GM06990 (cell line): Measurements from ENCODE around the gene BAZ1B.
"Not testable (repeated sequence)": the region's sequence is repeated elsewhere in the genome, so short reads cannot be mapped to it uniquely, and the experiment has no call there.

ENCODE experiments used
- DNase-seq: peaks from one replicate; pipeline ENCODE4 v3.0.0-alpha.2; 2011; ENCODE audit not compliant: insufficient read length; ENCODE audit errors: extremely low read depth
- H3K27me3 ChIP-seq: replicated peaks from 2 replicates; pipeline ENCODE4 v1.6.0; 2011; ENCODE audit warnings: low read length; ENCODE audit not compliant: control insufficient read depth, insufficient read depth
- H3K36me3 ChIP-seq: 2 replicates; pipeline ENCODE4 v1.5.1; 2011; ENCODE audit warnings: low read length; ENCODE audit not compliant: control insufficient read depth, insufficient read depth
- H3K4me3 ChIP-seq: replicated peaks from 2 replicates; pipeline ENCODE4 v1.5.1; 2011; ENCODE audit warnings: low read depth, mild to moderate bottlenecking, control low read depth, low read length
- CTCF ChIP-seq: IDR thresholded peaks from 2 replicates; pipeline ENCODE4 v1.5.1; 2011; ENCODE audit warnings: low read length, control low read depth, mild to moderate bottlenecking, inconsistent platforms; ENCODE audit not compliant: insufficient read depth, poor library complexity, severe bottlenecking

Gene BAZ1B

DNA sequence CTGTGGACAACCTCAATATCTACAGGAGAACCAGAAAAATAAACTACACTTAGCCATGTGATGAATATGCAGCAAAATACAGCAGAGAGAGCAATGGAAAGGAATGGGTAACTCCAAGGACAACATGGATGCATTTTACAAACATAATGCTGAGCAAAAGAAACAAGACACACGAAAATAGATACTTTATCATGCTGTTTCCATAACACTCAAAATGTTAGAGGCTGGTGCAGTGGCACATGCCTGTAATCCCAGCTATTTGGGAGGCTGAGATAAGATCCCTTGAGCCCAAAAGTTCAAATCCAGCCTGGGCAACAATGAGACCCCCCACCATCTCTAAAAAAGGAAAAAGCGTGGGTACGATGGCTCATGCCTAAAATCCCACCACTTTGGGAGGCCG lies 27.1 kb upstream of the BAZ1B start:
- DNase-seq, result no peak
- Histone ChIP-seq H3K27me3 (no peaks in the 10 kb centered on the region), H3K36me3 (peaks cover 9% of the 10 kb centered on the region), H3K4me3 (no peak overlapping the region)
- TF ChIP-seq CTCF, result no peak

- no peak overlapping the region for H3K4me3 ChIP-seq
- no peak for TF ChIP-seq CTCF
- H3K36me3 ChIP-seq, result peaks cover 12% of the 10 kb centered on the region
- no peaks in the 10 kb centered on the region for H3K27me3 ChIP-seq
- no peak for DNase-seq
Observed at GRCh38 chr7:73547841-73548240, 25.7 kb upstream of the BAZ1B start.

- TF ChIP-seq CTCF, result no peak
- Histone ChIP-seq H3K27me3 (no peaks in the 10 kb centered on the region), H3K36me3 (peaks cover 21% of the 10 kb centered on the region), H3K4me3 (no peak overlapping the region)
- no peak for DNase-seq
Observed at GRCh38 chr7:73544678-73545077, 22.6 kb upstream of the BAZ1B start.

DNA sequence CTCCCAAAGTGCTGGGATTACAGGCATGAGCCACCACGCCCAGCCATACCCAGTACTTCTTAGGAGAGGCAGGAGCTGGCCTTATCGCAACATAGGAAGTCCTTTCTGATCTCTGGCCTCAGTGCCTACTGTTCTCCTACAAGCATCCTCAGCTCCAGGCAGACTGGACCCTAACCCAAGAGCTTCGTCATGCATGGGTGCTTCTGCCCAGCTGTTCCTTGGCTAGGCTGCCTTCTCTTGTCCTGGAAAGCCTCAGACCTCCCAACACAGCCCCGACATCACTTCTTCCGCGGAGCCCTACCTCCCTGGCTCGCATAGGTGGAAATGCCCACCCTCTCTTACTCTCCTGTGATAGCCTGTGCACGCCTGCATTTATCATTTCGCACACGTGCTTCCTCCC lies 19.6 kb upstream of the BAZ1B start:
- Histone ChIP-seq H3K27me3 (no peaks in the 10 kb centered on the region), H3K4me3 (no peak overlapping the region), H3K36me3 (peaks cover 33% of the 10 kb centered on the region)
- no peak for DNase-seq
- no peak for TF ChIP-seq CTCF

DNA sequence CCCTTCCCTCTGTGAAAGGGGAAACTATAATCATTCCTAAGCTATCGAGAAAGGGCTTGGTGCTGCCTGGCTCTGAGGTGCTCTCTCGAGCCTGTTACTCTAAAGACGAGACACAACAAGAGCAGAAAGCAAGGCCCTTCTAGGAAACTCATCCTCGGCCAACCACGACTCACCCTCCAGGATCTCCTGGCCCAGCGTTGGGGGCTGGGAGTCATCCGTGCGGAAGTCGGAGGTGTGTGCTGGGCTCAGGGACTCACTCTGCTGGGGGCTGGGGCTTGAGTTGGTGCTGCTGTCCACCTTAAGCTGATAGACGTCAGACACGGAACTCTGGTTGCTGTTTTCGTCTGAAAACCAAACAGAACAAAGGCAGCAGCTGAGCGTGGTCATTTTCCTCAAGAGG lies 17.6 kb upstream of the BAZ1B start:
- no peak overlapping the region for H3K4me3 ChIP-seq
- H3K36me3 ChIP-seq, result peaks cover 33% of the 10 kb centered on the region
- no peaks in the 10 kb centered on the region for H3K27me3 ChIP-seq
- no peak for TF ChIP-seq CTCF
- no peak for DNase-seq

- H3K4me3 ChIP-seq, DNase-seq, H3K27me3 ChIP-seq: not testable (repeated sequence)
- peaks cover 32% of the 10 kb centered on the region for H3K36me3 ChIP-seq
Observed at GRCh38 chr7:73538510-73538909, 16.4 kb upstream of the BAZ1B start.
